K562 (cell line): ENCODE data around the gene RASSF3. TPM values are rescaled to one million over a fixed set of nuclear protein-coding genes. Genes with fewer than 3 reads are reported as not detected.

ENCODE experiments used
- CBFA2T3 ChIP-seq: fragments of 450-650 bp; IDR thresholded peaks from 2 replicates; pipeline ENCODE4 v1.6.1; 2017
- CEBPG ChIP-seq, 3 experiments: fragments of 200-800 bp in 1 of 3; sonication (Bioruptor generic) in 1 of 3; sonication (generic) in 1 of 3; formaldehyde crosslinking in 1 of 3; IDR thresholded peaks in 2 of 3; conservative IDR thresholded peaks in 1 of 3; 2 replicates each; pipeline versions ENCODE4 v1.6.1 to v1.8.0; 2016 to 2022; ENCODE audit warnings: missing compliant biosample characterization in 2 of 3, missing genetic modification characterization in 2 of 3, mild to moderate bottlenecking in 1 of 3, missing genetic modification reagents in 1 of 3
- CHCHD3 ChIP-seq: fragments of 250-450 bp; sonication (Bioruptor Pico); IDR thresholded peaks from 2 replicates; pipeline ENCODE4 v2.1.2; 2022; ENCODE audit warnings: mild to moderate bottlenecking
- ELF4 ChIP-seq: fragments of 450-650 bp; formaldehyde crosslinking; IDR thresholded peaks from 2 replicates; pipeline ENCODE4 v1.4.0; 2022; ENCODE audit warnings: missing genetic modification characterization
- FUS ChIP-seq: fragments of 200-400 bp; formaldehyde crosslinking; optimal IDR thresholded peaks from 2 replicates; pipeline ENCODE3; 2017; ENCODE audit warnings: low read depth, low read length
- KDM1A ChIP-seq, 2 experiments: fragments of 450-650 bp; IDR thresholded peaks; 2 replicates each; pipeline ENCODE4 v1.6.1; 2016; ENCODE audit warnings: mild to moderate bottlenecking in 2 of 2
- KLF1 ChIP-seq: fragments of 450-650 bp; IDR thresholded peaks from 2 replicates; pipeline ENCODE4 v1.6.1; 2016; ENCODE audit warnings: missing genetic modification characterization, missing compliant biosample characterization
- MEIS2 ChIP-seq: fragments of 450-650 bp; IDR thresholded peaks from 2 replicates; pipeline ENCODE4 v1.6.1; 2014; ENCODE audit warnings: mild to moderate bottlenecking; ENCODE audit not compliant: partially characterized antibody
- PHF21A ChIP-seq: fragments of 450-650 bp; IDR thresholded peaks from 2 replicates; pipeline ENCODE4 v1.6.1; 2017; ENCODE audit warnings: low read depth, borderline replicate concordance
- POLR2H ChIP-seq: IDR thresholded peaks from 2 replicates; pipeline ENCODE4 v1.6.1; 2016; ENCODE audit warnings: missing genetic modification characterization, low read depth, mild to moderate bottlenecking, control low read depth, missing compliant biosample characterization, moderate library complexity
- PTBP1 ChIP-seq: fragments of 200-400 bp; formaldehyde crosslinking; IDR thresholded peaks from 2 replicates; pipeline ENCODE4 v1.6.1; 2017; ENCODE audit warnings: low read depth, low read length
- RBM14 ChIP-seq: fragments of 200-400 bp; formaldehyde crosslinking; IDR thresholded peaks from 2 replicates; pipeline ENCODE4 v1.6.1; 2018; ENCODE audit warnings: low read depth, mild to moderate bottlenecking, low read length, moderate library complexity, borderline replicate concordance; ENCODE audit not compliant: insufficient read depth
- RFX7 ChIP-seq: fragments of 250-450 bp; sonication (Bioruptor Pico); IDR thresholded peaks from 2 replicates; pipeline ENCODE4 v1.5.1; 2021; ENCODE audit warnings: mild to moderate bottlenecking
- RNF2 ChIP-seq: sonication (generic); IDR thresholded peaks from 2 replicates; pipeline ENCODE4 v1.6.1; 2016
- SAFB2 ChIP-seq: fragments of 200-400 bp; formaldehyde crosslinking; IDR thresholded peaks from 2 replicates; pipeline ENCODE4 v1.6.1; 2018; ENCODE audit warnings: borderline replicate concordance, low read length, low read depth, moderate library complexity; ENCODE audit not compliant: severe bottlenecking
- SMAD1 ChIP-seq: fragments of 150-350 bp; IDR thresholded peaks from 2 replicates; pipeline ENCODE4 v1.6.1; 2014; ENCODE audit warnings: low read length, low read depth; ENCODE audit not compliant: partially characterized antibody
- SPI1 ChIP-seq: IDR thresholded peaks from 2 replicates; pipeline ENCODE4 v1.6.1; 2011; ENCODE audit warnings: low read depth, low read length, control low read depth, borderline replicate concordance
- TFAM ChIP-seq: fragments of 250-450 bp; sonication (Bioruptor Pico); conservative IDR thresholded peaks from 2 replicates; pipeline ENCODE4 v1.5.0; 2021; ENCODE audit warnings: mild to moderate bottlenecking, moderate library complexity
- USF1 ChIP-seq: sonication (generic); formaldehyde crosslinking; IDR thresholded peaks from 2 replicates; pipeline ENCODE4 v1.9.0; 2022; ENCODE audit warnings: mild to moderate bottlenecking, missing genetic modification reagents
- WHSC1 ChIP-seq: IDR thresholded peaks from one replicate; pipeline ENCODE4 v1.6.1; 2012; ENCODE audit warnings: low read length, control low read depth, inconsistent platforms
- ZNF212 ChIP-seq: fragments of 450-650 bp; formaldehyde crosslinking; IDR thresholded peaks from 2 replicates; pipeline ENCODE4 v1.4.0; 2020; ENCODE audit warnings: mild to moderate bottlenecking
- polyA plus RNA-seq, 8 experiments: library from polyadenylated mRNA; depleted of rRNA in 4 of 8; stranded (reverse) in 5 of 8; unstranded in 3 of 8; fragments of >200 nt; fragmentation: Nextera tagmentation in 2 of 8; fragmentation: Illumina TruSeq in 1 of 8; extraction: Ambion mirVana in 2 of 8; extraction: Trizol in 1 of 8; gene quantifications; 2 replicates each; pipeline versions ENCODE4 v1.2.1 to v1.2.3, GENCODE V29; 2011 to 2014; ENCODE audit warnings: inconsistent platforms in 1 of 8, missing spikeins in 1 of 8
- total RNA-seq, 7 experiments: library from RNA; depleted of rRNA in 6 of 7; stranded (reverse); fragments of >200 nt in 6 of 7; fragmentation: Illumina TruSeq in 2 of 7; extraction: Trizol in 2 of 7; gene quantifications; 2 replicates each; pipeline versions ENCODE4 v1.2.1 to v1.2.3, GENCODE V29; 2011 to 2021; ENCODE audit warnings: low replicate concordance in 1 of 7
- TF ChIP-seq, protein P1 (sequence below): sonication (generic); formaldehyde crosslinking; IDR thresholded peaks from 2 replicates; pipeline ENCODE4 v1.8.0; 2022; ENCODE audit warnings: missing genetic modification reagents, mild to moderate bottlenecking, moderate library complexity, borderline replicate concordance
- TF ChIP-seq, protein P2 (sequence below): sonication (generic); formaldehyde crosslinking; IDR thresholded peaks from 2 replicates; pipeline ENCODE4 v1.8.0; 2023; ENCODE audit warnings: missing genetic modification reagents, mild to moderate bottlenecking, borderline replicate concordance

RASSF3 gene
- total and polyA plus RNA-seq, 9 of the 15 experiments (the other 6 are each of a cell fraction or from before 2014, with no cell fraction given): 3.7 to 39.2 (median 20.2) TPM

- TF ChIP-seq SPI1 (peak; percentile 91), ZNF212 (CRISPR knock-in tag) (no peak), FUS (no peak), MEIS2 (peak; percentile 59), PHF21A (no peak), RBM14 (no peak), WHSC1 (no peak), KDM1A (IDR thresholded peaks at IDR 0.05) (0 out of 4 replicates have a peak, but pooled peaks of 1 of the 2 experiments have one; percentile 7), RNF2 (0 out of 2 replicates have a peak, but pooled peaks have one; percentile 4), TFAM (no peak), KLF1 (no peak), SAFB2 (no peak), SMAD1 (no peak), POLR2H (tag) (no peak), CHCHD3 (CRISPR knock-in tag) (no peak), CBFA2T3 (no peak), ELF4 (no peak), CEBPG (CRISPR knock-in tag; IDR thresholded peaks at IDR 0.05) (no peak), CEBPG (tag; conservative IDR thresholded peaks at IDR 0.05 in 1 of 2, IDR thresholded peaks at IDR 0.05 in 1 of 2) (no peak; a peak in 1 of 4 replicates), PTBP1 (no peak), RFX7 (CRISPR knock-in tag) (no peak), USF1 (CRISPR knock-in tag) (no peak)
- TF ChIP-seq, protein P1, sequence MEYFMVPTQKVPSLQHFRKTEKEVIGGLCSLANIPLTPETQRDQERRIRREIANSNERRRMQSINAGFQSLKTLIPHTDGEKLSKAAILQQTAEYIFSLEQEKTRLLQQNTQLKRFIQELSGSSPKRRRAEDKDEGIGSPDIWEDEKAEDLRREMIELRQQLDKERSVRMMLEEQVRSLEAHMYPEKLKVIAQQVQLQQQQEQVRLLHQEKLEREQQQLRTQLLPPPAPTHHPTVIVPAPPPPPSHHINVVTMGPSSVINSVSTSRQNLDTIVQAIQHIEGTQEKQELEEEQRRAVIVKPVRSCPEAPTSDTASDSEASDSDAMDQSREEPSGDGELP (CRISPR knock-in tag): no peak
- TF ChIP-seq, protein P2, sequence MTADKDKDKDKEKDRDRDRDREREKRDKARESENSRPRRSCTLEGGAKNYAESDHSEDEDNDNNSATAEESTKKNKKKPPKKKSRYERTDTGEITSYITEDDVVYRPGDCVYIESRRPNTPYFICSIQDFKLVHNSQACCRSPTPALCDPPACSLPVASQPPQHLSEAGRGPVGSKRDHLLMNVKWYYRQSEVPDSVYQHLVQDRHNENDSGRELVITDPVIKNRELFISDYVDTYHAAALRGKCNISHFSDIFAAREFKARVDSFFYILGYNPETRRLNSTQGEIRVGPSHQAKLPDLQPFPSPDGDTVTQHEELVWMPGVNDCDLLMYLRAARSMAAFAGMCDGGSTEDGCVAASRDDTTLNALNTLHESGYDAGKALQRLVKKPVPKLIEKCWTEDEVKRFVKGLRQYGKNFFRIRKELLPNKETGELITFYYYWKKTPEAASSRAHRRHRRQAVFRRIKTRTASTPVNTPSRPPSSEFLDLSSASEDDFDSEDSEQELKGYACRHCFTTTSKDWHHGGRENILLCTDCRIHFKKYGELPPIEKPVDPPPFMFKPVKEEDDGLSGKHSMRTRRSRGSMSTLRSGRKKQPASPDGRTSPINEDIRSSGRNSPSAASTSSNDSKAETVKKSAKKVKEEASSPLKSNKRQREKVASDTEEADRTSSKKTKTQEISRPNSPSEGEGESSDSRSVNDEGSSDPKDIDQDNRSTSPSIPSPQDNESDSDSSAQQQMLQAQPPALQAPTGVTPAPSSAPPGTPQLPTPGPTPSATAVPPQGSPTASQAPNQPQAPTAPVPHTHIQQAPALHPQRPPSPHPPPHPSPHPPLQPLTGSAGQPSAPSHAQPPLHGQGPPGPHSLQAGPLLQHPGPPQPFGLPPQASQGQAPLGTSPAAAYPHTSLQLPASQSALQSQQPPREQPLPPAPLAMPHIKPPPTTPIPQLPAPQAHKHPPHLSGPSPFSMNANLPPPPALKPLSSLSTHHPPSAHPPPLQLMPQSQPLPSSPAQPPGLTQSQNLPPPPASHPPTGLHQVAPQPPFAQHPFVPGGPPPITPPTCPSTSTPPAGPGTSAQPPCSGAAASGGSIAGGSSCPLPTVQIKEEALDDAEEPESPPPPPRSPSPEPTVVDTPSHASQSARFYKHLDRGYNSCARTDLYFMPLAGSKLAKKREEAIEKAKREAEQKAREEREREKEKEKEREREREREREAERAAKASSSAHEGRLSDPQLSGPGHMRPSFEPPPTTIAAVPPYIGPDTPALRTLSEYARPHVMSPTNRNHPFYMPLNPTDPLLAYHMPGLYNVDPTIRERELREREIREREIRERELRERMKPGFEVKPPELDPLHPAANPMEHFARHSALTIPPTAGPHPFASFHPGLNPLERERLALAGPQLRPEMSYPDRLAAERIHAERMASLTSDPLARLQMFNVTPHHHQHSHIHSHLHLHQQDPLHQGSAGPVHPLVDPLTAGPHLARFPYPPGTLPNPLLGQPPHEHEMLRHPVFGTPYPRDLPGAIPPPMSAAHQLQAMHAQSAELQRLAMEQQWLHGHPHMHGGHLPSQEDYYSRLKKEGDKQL: no peak
Observed at GRCh38 chr12:64583771-64584421, 26.4 kb upstream of the RASSF3 start (continued).
